Brain microvascular endothelial cell (primary cell): ENCODE data around the gene TAF1B.

Experiments used
- DNase-seq: peaks from one replicate; pipeline ENCODE4 v3.0.0-alpha.2; 2020
- H3K27ac ChIP-seq: fragments of 250-450 bp; sonication (Bioruptor Pico); 2 replicates; pipeline ENCODE4 v1.5.1; 2020; ENCODE audit warnings: mild to moderate bottlenecking, moderate library complexity
- H3K27me3 ChIP-seq: fragments of 250-450 bp; sonication (Bioruptor Pico); replicated peaks from 2 replicates; pipeline ENCODE4 v1.5.1; 2020; ENCODE audit warnings: mild to moderate bottlenecking
- H3K36me3 ChIP-seq: fragments of 250-450 bp; sonication (Bioruptor Pico); replicated peaks from 2 replicates; pipeline ENCODE4 v1.5.1; 2020; ENCODE audit warnings: mild to moderate bottlenecking
- H3K4me3 ChIP-seq: 2 replicates; pipeline ENCODE4 v1.5.1; 2011; ENCODE audit warnings: low read depth, mild to moderate bottlenecking, control low read depth, low read length, moderate library complexity
- in situ Hi-C: cut with HindIII; loops from 2 replicates; pipeline ENCODE4 v1.10.0; 2017; ENCODE audit warnings: low sequenced_read_pairs, low pct_ligation_motif_present
- TF ChIP-seq, protein P1 (sequence below): IDR thresholded peaks from 2 replicates; pipeline ENCODE4 v1.5.1; 2011; ENCODE audit warnings: low read depth, mild to moderate bottlenecking, moderate library complexity, low read length, control low read depth, inconsistent platforms; ENCODE audit errors: missing control alignments

TAF1B gene

DNA sequence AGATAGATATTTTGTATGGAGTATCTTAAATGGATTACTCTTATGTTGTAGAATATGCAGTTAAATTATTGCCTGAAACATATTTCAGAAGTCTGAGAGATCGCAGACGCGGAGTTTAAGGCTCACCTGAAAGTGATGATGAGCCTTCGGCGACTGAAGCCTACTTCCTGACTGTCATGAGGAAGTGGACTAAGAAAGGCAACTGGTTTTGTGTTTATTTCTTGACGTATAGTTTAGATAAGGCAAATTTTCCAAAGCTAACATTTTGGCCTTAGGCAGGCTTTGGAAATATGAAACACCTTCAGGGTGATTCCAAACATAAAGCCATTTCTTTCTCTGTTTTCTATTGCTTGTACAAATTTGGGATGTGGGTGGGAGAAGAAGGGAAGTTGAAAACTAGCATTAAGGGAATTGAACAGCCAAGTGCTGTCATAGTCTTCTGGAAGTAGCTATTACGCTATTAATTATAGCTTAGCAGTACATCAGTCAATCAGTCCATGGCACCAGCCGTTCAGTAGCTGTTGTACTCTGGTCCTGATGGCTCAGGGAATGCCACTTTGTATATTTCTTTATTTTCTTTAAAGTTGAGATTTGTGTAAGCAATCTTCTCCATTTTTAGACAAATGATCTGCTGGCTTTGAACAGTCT, 109.7 kb downstream of the TAF1B start:
- Histone ChIP-seq H3K27ac (no peak overlapping the region), H3K36me3 (no peaks in the 10 kb centered on the region), H3K27me3 (no peaks in the 10 kb centered on the region), H3K4me3 (no peak overlapping the region)
- TF ChIP-seq, protein P1, sequence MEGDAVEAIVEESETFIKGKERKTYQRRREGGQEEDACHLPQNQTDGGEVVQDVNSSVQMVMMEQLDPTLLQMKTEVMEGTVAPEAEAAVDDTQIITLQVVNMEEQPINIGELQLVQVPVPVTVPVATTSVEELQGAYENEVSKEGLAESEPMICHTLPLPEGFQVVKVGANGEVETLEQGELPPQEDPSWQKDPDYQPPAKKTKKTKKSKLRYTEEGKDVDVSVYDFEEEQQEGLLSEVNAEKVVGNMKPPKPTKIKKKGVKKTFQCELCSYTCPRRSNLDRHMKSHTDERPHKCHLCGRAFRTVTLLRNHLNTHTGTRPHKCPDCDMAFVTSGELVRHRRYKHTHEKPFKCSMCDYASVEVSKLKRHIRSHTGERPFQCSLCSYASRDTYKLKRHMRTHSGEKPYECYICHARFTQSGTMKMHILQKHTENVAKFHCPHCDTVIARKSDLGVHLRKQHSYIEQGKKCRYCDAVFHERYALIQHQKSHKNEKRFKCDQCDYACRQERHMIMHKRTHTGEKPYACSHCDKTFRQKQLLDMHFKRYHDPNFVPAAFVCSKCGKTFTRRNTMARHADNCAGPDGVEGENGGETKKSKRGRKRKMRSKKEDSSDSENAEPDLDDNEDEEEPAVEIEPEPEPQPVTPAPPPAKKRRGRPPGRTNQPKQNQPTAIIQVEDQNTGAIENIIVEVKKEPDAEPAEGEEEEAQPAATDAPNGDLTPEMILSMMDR, result no peak
- no peak for DNase-seq
- in situ Hi-C loops, result no loop called here

DNA sequence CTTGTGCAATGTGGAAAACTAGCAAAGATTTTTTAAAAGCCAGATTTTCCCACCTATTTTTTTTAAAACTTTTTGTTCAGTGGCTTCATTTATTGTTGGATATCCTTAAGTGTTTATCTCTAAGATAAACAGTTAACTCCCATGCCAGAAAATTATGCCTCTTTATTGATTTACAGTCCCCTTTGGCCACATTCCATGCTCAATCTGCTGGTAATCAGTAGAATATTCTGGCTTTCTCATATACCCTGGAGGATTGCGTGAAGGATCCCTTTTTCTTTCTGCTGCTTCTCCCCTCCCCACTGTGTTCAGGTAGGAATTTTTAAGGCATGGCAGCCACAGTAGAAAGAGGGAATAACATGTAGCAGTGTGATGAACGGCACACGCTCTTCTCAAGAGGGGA, 110.9 kb downstream of the TAF1B start:
- no peaks in the 10 kb centered on the region for H3K27me3 ChIP-seq
- DNase-seq, result no peak
- H3K4me3 ChIP-seq, result no peak overlapping the region
- H3K27ac ChIP-seq, result no peak overlapping the region
- TF ChIP-seq, protein P1, result no peak
- H3K36me3 ChIP-seq, result no peaks in the 10 kb centered on the region
- in situ Hi-C loops, result no loop called here

DNA sequence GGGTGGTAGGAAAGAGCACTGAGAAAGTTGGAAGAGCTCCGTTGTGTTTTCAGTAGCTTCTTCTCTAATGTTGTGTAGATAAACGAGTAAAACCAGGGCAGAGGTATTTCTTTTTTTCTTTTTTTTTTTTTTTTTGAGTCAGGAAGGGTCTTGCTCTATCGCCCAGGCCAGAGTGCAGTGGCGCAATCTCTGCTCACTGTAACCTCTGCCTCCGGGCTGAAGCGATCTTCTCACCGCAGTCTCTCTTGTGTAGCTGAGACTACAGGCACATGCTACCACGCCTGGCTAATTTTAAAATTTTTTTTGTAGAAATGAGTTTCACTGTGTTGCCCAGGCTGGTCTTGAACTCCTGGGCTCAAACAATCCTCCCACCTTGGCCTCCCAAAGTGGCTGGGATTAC, 114.8 kb downstream of the TAF1B start:
- in situ Hi-C loops, result no loop called here
- TF ChIP-seq, protein P1, result no peak
- H3K36me3 ChIP-seq, result no peaks in the 10 kb centered on the region
- H3K4me3 ChIP-seq, result no peak overlapping the region
- no peaks in the 10 kb centered on the region for H3K27me3 ChIP-seq
- DNase-seq, result no peak
- H3K27ac ChIP-seq, result no peak overlapping the region

DNA sequence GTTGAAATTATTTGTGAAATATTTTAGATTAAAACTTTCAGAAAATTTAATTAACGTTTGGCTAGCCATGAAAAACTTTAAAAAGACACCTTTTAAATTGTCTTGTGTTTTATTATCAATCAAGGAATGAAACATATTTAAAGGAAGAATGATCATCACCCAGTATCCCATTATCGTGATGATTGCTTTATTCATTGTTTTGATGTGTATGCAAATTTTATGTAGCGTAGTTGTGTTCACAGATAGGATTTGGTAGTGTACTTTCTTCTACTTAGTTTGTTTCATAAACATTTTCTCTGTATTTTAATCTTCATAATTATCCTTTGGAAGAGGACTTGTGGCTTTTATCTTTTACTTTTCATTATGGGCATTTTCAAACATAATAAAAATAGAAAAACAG, 116.0 kb downstream of the TAF1B start:
- H3K4me3 ChIP-seq, result no peak overlapping the region
- H3K27ac ChIP-seq, result no peak overlapping the region
- no peak for DNase-seq
- H3K36me3 ChIP-seq, result no peaks in the 10 kb centered on the region
- no peaks in the 10 kb centered on the region for H3K27me3 ChIP-seq
- in situ Hi-C loops, result no loop called here
- TF ChIP-seq, protein P1, result no peak

DNA sequence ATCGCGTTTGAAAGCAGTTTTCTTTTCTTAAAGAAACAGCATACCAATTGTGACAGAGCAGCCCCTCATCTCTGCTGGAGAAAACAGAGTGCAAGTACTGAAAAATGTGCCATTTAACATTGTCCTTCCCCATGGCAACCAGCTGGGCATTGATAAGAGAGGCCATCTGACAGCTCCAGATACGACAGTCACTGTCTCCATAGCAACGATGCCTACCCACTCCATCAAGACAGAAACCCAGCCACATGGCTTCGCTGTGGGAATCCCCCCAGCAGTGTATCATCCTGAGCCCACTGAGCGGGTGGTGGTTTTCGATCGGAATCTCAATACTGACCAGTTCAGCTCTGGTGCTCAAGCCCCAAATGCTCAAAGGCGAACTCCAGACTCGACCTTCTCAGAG, 117.7 kb downstream of the TAF1B start:
- DNase-seq, result no peak
- H3K36me3 ChIP-seq, result no peaks in the 10 kb centered on the region
- in situ Hi-C loops, result no loop called here
- H3K27ac ChIP-seq, result no peak overlapping the region
- TF ChIP-seq, protein P1, result no peak
- H3K4me3 ChIP-seq, result no peak overlapping the region
- H3K27me3 ChIP-seq, result no peaks in the 10 kb centered on the region
